Psoas muscle (tissue), 8 donors: ENCODE data around the gene CLPTM1L. TPM values are rescaled to one million over a fixed set of nuclear protein-coding genes. Genes with fewer than 3 reads are reported as not detected.
"Not testable (repeated sequence)": the region's sequence is repeated elsewhere in the genome, so short reads cannot be mapped to it uniquely, and the experiment has no call there.

Experiments used
- ATAC-seq, 4 donors: fragments of 200-7000 bp; cut with Tn5 transposase; one replicate each; pipeline ENCODE4 v1.9.1; 2020; ENCODE audit warnings: moderate library complexity in 3 of 4, mild to moderate bottlenecking in 2 of 4
- DNase-seq, 2 donors: peaks; one replicate each; pipeline ENCODE4 v3.0.0-alpha.2; 2020
- H3K27ac ChIP-seq: fragments of 200-600 bp; one replicate; pipeline ENCODE4 v1.8.0; 2022
- H3K27me3 ChIP-seq, 3 donors: fragments of 200-600 bp in 1 of 3; one replicate each; pipeline versions ENCODE4 v1.6.1 to v1.8.0; 2013 to 2022; ENCODE audit warnings: low read length in 2 of 3, mild to moderate bottlenecking in 2 of 3, moderate library complexity in 1 of 3; ENCODE audit not compliant: insufficient read depth in 3 of 3
- H3K36me3 ChIP-seq, 2 donors: fragments of 200-600 bp in 1 of 2; one replicate each; pipeline versions ENCODE4 v1.6.1 to v1.8.0; 2013 to 2022; ENCODE audit warnings: low read depth in 1 of 2, mild to moderate bottlenecking in 1 of 2, moderate library complexity in 1 of 2; ENCODE audit not compliant: insufficient read depth in 1 of 2
- H3K4me1 ChIP-seq: fragments of 200-600 bp; one replicate; pipeline ENCODE4 v1.8.0; 2022
- H3K4me3 ChIP-seq: fragments of 200-600 bp; one replicate; pipeline ENCODE4 v1.8.0; 2022; ENCODE audit warnings: mild to moderate bottlenecking
- H3K9me3 ChIP-seq: fragments of 200-600 bp; one replicate; pipeline ENCODE4 v1.8.0; 2022
- CTCF ChIP-seq: fragments of 200-600 bp; IDR thresholded peaks from one replicate; pipeline ENCODE4 v1.8.0; 2022; ENCODE audit warnings: antibody characterized with exemption
- WGBS, 3 donors: extraction: QIAGEN DNeasy Blood & Tissue Kit; methylation state at CpG; one replicate each; pipeline versions ENCODE4 v1.1.6 to v1.1.7; 2013; 5-methylcytosine and 5-hydroxymethylcytosine counted together
- intact Hi-C, 2 donors: fragments of 100-400 bp; cut with DNase I; formaldehyde crosslinking; loops; one replicate each; pipeline versions ENCODE4 v1.11.0 to v1.14.2; 2022
- polyA plus RNA-seq, 3 donors: library from polyadenylated mRNA; stranded (reverse); fragments of 200-250 nt; gene quantifications; one replicate each; pipeline ENCODE4 v1.2.3, GENCODE V29; 2013
- total RNA-seq, 4 donors: library from RNA; stranded (reverse); fragmentation: NEBNext Ultra II Directional in 2 of 4; extraction: Animal tissue kit (Norgen Biotek cat#: 25700) in 2 of 4; gene quantifications; one replicate each; pipeline versions ENCODE4 v1.2.1 to v1.2.4, GENCODE V29; 2021 to 2023
- donor health status: healthy with polysubstance abuse.
- donor health status: DM: no; HTN: no; CAD: no; lungs with moderate emphysema.
- donor health status: Bipolar disorder and iron deficiency.
- donor health status: healthy.
- donor health status: DM: yes; HTN: yes; CAD: no.
- donor health status: DM: no; HTN: no; CAD: no.
- donor health status: DM: no; HTN: no; CAD: no.
- donor health status: DM: yes; HTN: yes; CAD: no.

CLPTM1L gene
- total and polyA plus RNA-seq, 7 donors, result 24.2 to 92.4 (median 34.8) TPM

- no peaks in the 10 kb centered on the region for H3K36me3 ChIP-seq
- WGBS, 3 donors, result 31 to 36% (median 35%) methylated on average over 6 of the region's 6 CpGs
- TF ChIP-seq CTCF, result no peak
- no peaks in the 10 kb centered on the region for H3K9me3 ChIP-seq
- DNase-seq (no peak), ATAC-seq (no peak)
- no peaks in the 10 kb centered on the region for H3K4me1 ChIP-seq
- H3K4me3 ChIP-seq, result no peak overlapping the region
- H3K27me3 ChIP-seq, result peaks cover 0 to 77% (median 13%) of the 10 kb centered on the region in 3 donors
- no peak overlapping the region for H3K27ac ChIP-seq
- intact Hi-C loops, result no loop called here
Observed at GRCh38 chr5:1363160-1363559, 18.3 kb upstream of the CLPTM1L start.

- 73 to 76% (median 75%) methylated on average over 29 of the region's 29 CpGs for WGBS, 3 donors
- no peak overlapping the region for H3K27ac ChIP-seq
- intact Hi-C loops, result no loop called here
- H3K4me1 ChIP-seq, result no peaks in the 10 kb centered on the region
- no peaks in the 10 kb centered on the region for H3K9me3 ChIP-seq
- no peak for ATAC-seq
- H3K27me3 ChIP-seq, result peaks cover 0 to 72% (median 13%) of the 10 kb centered on the region in 3 donors
- DNase-seq, result no peak
- no peak for TF ChIP-seq CTCF
- no peaks in the 10 kb centered on the region for H3K36me3 ChIP-seq
- no peak overlapping the region for H3K4me3 ChIP-seq
Observed at GRCh38 chr5:1362242-1363015, 17.5 kb upstream of the CLPTM1L start.

- Histone ChIP-seq H3K4me1 (no peaks in the 10 kb centered on the region), H3K4me3 (no peak overlapping the region), H3K27me3 (peaks cover 0 to 64% (median 13%) of the 10 kb centered on the region in 3 donors), H3K36me3 (no peaks in the 10 kb centered on the region), H3K9me3 (no peaks in the 10 kb centered on the region), H3K27ac (no peak overlapping the region)
- ATAC-seq (no peak), DNase-seq (no peak)
- intact Hi-C loops, result no loop called here
- 58 to 72% (median 70%) methylated on average over 4 of the region's 4 CpGs for WGBS, 3 donors
- TF ChIP-seq CTCF, result no peak
Observed at GRCh38 chr5:1360861-1361260, 16.0 kb upstream of the CLPTM1L start.

GRCh38 chr5:1360367-1360766, 15.5 kb upstream of the CLPTM1L start:
- ATAC-seq, H3K4me3 ChIP-seq, intact Hi-C loops, H3K4me1 ChIP-seq, H3K36me3 ChIP-seq, H3K27ac ChIP-seq, DNase-seq, H3K9me3 ChIP-seq: not testable (repeated sequence)
- peaks cover 0 to 64% (median 13%) of the 10 kb centered on the region in 3 donors for H3K27me3 ChIP-seq
- 72 to 85% (median 80%) methylated on average over 7 of the region's 7 CpGs for WGBS, 3 donors

GRCh38 chr5:1359713-1360112, 14.8 kb upstream of the CLPTM1L start:
- WGBS, 3 donors, result 74 to 83% (median 79%) methylated on average over 11 of the region's 11 CpGs
- Histone ChIP-seq H3K27ac (no peak overlapping the region), H3K4me3 (no peak overlapping the region), H3K9me3 (no peaks in the 10 kb centered on the region), H3K4me1 (no peaks in the 10 kb centered on the region), H3K36me3 (no peaks in the 10 kb centered on the region), H3K27me3 (peaks cover 0 to 60% (median 13%) of the 10 kb centered on the region in 3 donors)
- DNase-seq (no peak), ATAC-seq (no peak)
- no peak for TF ChIP-seq CTCF
- intact Hi-C loops, result no loop called here
